ENCODE results near the gene TMEM131. TPM values are rescaled to one million over a fixed set of nuclear protein-coding genes. Genes with fewer than 3 reads are reported as not detected.

TMEM131 gene
- total RNA-seq, 1 donor = 30.0 TPM

- Histone ChIP-seq H3K79me2 (ENCODE audit: insufficient read depth, low read length) (no peaks in the 10 kb centered on the region), H3K36me3 (ENCODE audit: insufficient read depth, low read length) (no peaks in the 10 kb centered on the region), H2AFZ (ENCODE audit: low read length) (no peak overlapping the region), H3K9me3 (ENCODE audit: low read depth, low read length) (no peaks in the 10 kb centered on the region), H4K20me1 (ENCODE audit: insufficient read depth, low read length) (no peaks in the 10 kb centered on the region), H3K27me3 (ENCODE audit: insufficient read depth, low read length) (no peaks in the 10 kb centered on the region), H3K4me2 (ENCODE audit: insufficient read depth, low read length) (no peak overlapping the region), H3K4me3 (ENCODE audit: insufficient read depth, low read length) (no peak overlapping the region), H3K4me1 (ENCODE audit: insufficient read depth, low read length) (no peaks in the 10 kb centered on the region), H3K27ac (ENCODE audit: low read depth, low read length) (no peak overlapping the region)
- TF ChIP-seq CTCF (IDR thresholded peaks at IDR 0.05; ENCODE audit: extremely low read depth, low read depth, low read length) = no peak
- DNase-seq (ENCODE audit: insufficient read length, low spot score, missing footprints) = no peak
Observed at GRCh38 chr2:98036349-98037000, 40.7 kb upstream of the TMEM131 start.

- Histone ChIP-seq H2AFZ (ENCODE audit: low read length) (no peak overlapping the region), H4K20me1 (ENCODE audit: insufficient read depth, low read length) (no peaks in the 10 kb centered on the region), H3K27me3 (ENCODE audit: insufficient read depth, low read length) (no peaks in the 10 kb centered on the region), H3K9me3 (ENCODE audit: low read depth, low read length) (no peaks in the 10 kb centered on the region), H3K4me3 (ENCODE audit: insufficient read depth, low read length) (no peak overlapping the region), H3K79me2 (ENCODE audit: insufficient read depth, low read length) (no peaks in the 10 kb centered on the region), H3K27ac (ENCODE audit: low read depth, low read length) (no peak overlapping the region), H3K4me2 (ENCODE audit: insufficient read depth, low read length) (no peak overlapping the region), H3K36me3 (ENCODE audit: insufficient read depth, low read length) (no peaks in the 10 kb centered on the region), H3K4me1 (ENCODE audit: insufficient read depth, low read length) (peaks cover 6% of the 10 kb centered on the region)
- no peak for DNase-seq (ENCODE audit: insufficient read length, low spot score, missing footprints)
- no peak for TF ChIP-seq CTCF (IDR thresholded peaks at IDR 0.05; ENCODE audit: extremely low read depth, low read depth, low read length)
Observed at GRCh38 chr2:98034745-98035144, 39.0 kb upstream of the TMEM131 start.

- H2AFZ ChIP-seq (ENCODE audit: low read length) = no peak overlapping the region
- no peak overlapping the region for H3K4me3 ChIP-seq (ENCODE audit: insufficient read depth, low read length)
- peaks cover 26% of the 10 kb centered on the region for H3K4me1 ChIP-seq (ENCODE audit: insufficient read depth, low read length)
- H3K4me2 ChIP-seq (ENCODE audit: insufficient read depth, low read length) = no peak overlapping the region
- H4K20me1 ChIP-seq (ENCODE audit: insufficient read depth, low read length) = no peaks in the 10 kb centered on the region
- no peak for TF ChIP-seq CTCF (IDR thresholded peaks at IDR 0.05; ENCODE audit: extremely low read depth, low read depth, low read length)
- no peak overlapping the region for H3K27ac ChIP-seq (ENCODE audit: low read depth, low read length)
- H3K36me3 ChIP-seq (ENCODE audit: insufficient read depth, low read length) = no peaks in the 10 kb centered on the region
- no peak for DNase-seq (ENCODE audit: insufficient read length, low spot score, missing footprints)
- no peaks in the 10 kb centered on the region for H3K27me3 ChIP-seq (ENCODE audit: insufficient read depth, low read length)
- H3K9me3 ChIP-seq (ENCODE audit: low read depth, low read length) = no peaks in the 10 kb centered on the region
- H3K79me2 ChIP-seq (ENCODE audit: insufficient read depth, low read length) = no peaks in the 10 kb centered on the region
Observed at GRCh38 chr2:98032086-98032485, 36.3 kb upstream of the TMEM131 start.

GRCh38 chr2:98029718-98030222, 34.0 kb upstream of the TMEM131 start:
- Histone ChIP-seq H4K20me1 (ENCODE audit: insufficient read depth, low read length) (no peaks in the 10 kb centered on the region), H3K36me3 (ENCODE audit: insufficient read depth, low read length) (no peaks in the 10 kb centered on the region), H3K27me3 (ENCODE audit: insufficient read depth, low read length) (no peaks in the 10 kb centered on the region), H3K4me1 (ENCODE audit: insufficient read depth, low read length) (peaks cover 26% of the 10 kb centered on the region), H3K4me2 (ENCODE audit: insufficient read depth, low read length) (no peak overlapping the region), H3K79me2 (ENCODE audit: insufficient read depth, low read length) (no peaks in the 10 kb centered on the region), H3K9me3 (ENCODE audit: low read depth, low read length) (no peaks in the 10 kb centered on the region), H2AFZ (ENCODE audit: low read length) (peak overlapping the region; percentile 25), H3K27ac (ENCODE audit: low read depth, low read length) (peak overlapping the region; percentile 88), H3K4me3 (ENCODE audit: insufficient read depth, low read length) (no peak overlapping the region)
- no peak for TF ChIP-seq CTCF (IDR thresholded peaks at IDR 0.05; ENCODE audit: extremely low read depth, low read depth, low read length)
- no peak for DNase-seq (ENCODE audit: insufficient read length, low spot score, missing footprints)

Data from osteoblast (primary cell).